K562 (cell line): Measurements from ENCODE around the gene CEMIP2. TPM values are rescaled to one million over a fixed set of nuclear protein-coding genes. Genes with fewer than 3 reads are reported as not detected.

Experiments
- ATAC-seq: fragments of 200-7000 bp; cut with Tn5 transposase; 3 replicates; pipeline ENCODE4 v1.9.1; 2020; ENCODE audit warnings: moderate library complexity
- BruUV-seq: library from RNA; stranded (reverse); fragments of 400-500 nt; replicated peaks from 2 replicates; lab custom pipeline; 2021; lab: Mats Ljungman, UMichigan
- CTCF ChIA-PET: fragments of 300-600 bp; formaldehyde crosslinking; extraction: SDS; loops from one replicate; lab custom pipeline; 2021; ENCODE audit warnings: low intra/inter-chr PET ratio; lab: Yijun Ruan, JAX
- POLR2A ChIA-PET: fragments of 300-600, 350-650 bp; sonication (Branson Sonifier 250); formaldehyde crosslinking; extraction: SDS; loops from one replicate; lab custom pipeline; 2021; ENCODE audit warnings: antibody characterized with exemption, inconsistent platforms; lab: Yijun Ruan, JAX
- DNase-seq, 4 experiments: peaks; one replicate each; pipeline versions ENCODE4 v3.0.0 to v3.0.0-alpha.2; 2011 to 2018; ENCODE audit warnings: low spot score in 3 of 4, mixed read lengths in 3 of 4; ENCODE audit errors: extremely low read depth in 1 of 4
- FAIRE-seq: peaks from 2 replicates; lab custom pipeline; 2011; peaks lifted over from hg19 to GRCh38; lab: Jason Lieb, UNC
- H2AFZ ChIP-seq: 2 replicates; pipeline ENCODE4 v1.6.0; 2011; ENCODE audit warnings: low read depth, low read length, control low read depth, inconsistent platforms
- H3K27ac ChIP-seq: fragments of 200-600 bp; 3 replicates; pipeline ENCODE4 v1.8.0; 2011; ENCODE audit warnings: low read depth, mild to moderate bottlenecking, control low read depth, inconsistent platforms, low read length, moderate library complexity, mixed read lengths; ENCODE audit errors: extremely low read depth
- H3K27me3 ChIP-seq, 2 experiments: fragments of 300-600 bp in 1 of 2; 2 replicates in 1 of 2; 3 replicates in 1 of 2; pipeline versions ENCODE4 v1.6.0 to v1.8.0; 2011; ENCODE audit warnings: inconsistent platforms in 2 of 2, low read length in 2 of 2, mild to moderate bottlenecking in 1 of 2, mixed read lengths in 1 of 2, moderate library complexity in 1 of 2; ENCODE audit not compliant: control insufficient read depth in 2 of 2, insufficient read depth in 2 of 2
- H3K36me3 ChIP-seq: fragments of 300-600 bp; 3 replicates; pipeline ENCODE4 v1.8.0; 2011; ENCODE audit warnings: mild to moderate bottlenecking, low read length, inconsistent platforms; ENCODE audit not compliant: control insufficient read depth, insufficient read depth
- H3K4me1 ChIP-seq, 2 experiments: fragments of 200-600 bp in 1 of 2; replicated peaks in 1 of 2; 2 replicates in 1 of 2; 3 replicates in 1 of 2; pipeline versions ENCODE4 v1.5.1 to v1.8.0; 2011; ENCODE audit warnings: inconsistent platforms in 2 of 2, low read length in 2 of 2, mild to moderate bottlenecking in 1 of 2, mixed read lengths in 1 of 2, moderate library complexity in 1 of 2; ENCODE audit not compliant: control insufficient read depth in 2 of 2, insufficient read depth in 2 of 2
- H3K4me2 ChIP-seq: 2 replicates; pipeline ENCODE4 v1.6.1; 2011; ENCODE audit warnings: low read length, control low read depth, inconsistent platforms, mixed read lengths; ENCODE audit not compliant: insufficient read depth
- H3K4me3 ChIP-seq: fragments of 200-600 bp; sonication (generic), shearing (Covaris generic); 2 replicates; pipeline ENCODE4 v1.5.1; 2016; ENCODE audit warnings: control low read depth, inconsistent platforms
- H3K79me2 ChIP-seq: fragments of 200-600 bp; 3 replicates; pipeline ENCODE4 v1.8.0; 2011; ENCODE audit warnings: low read length, inconsistent platforms; ENCODE audit not compliant: control insufficient read depth, insufficient read depth
- H3K9ac ChIP-seq, 2 experiments: 2 replicates each; pipeline versions ENCODE4 v1.6.0 to v1.6.1; 2011; ENCODE audit warnings: low read depth in 2 of 2, low read length in 2 of 2, control low read depth in 1 of 2, inconsistent platforms in 1 of 2, mild to moderate bottlenecking in 1 of 2, mixed read lengths in 1 of 2; ENCODE audit not compliant: insufficient read depth in 1 of 2
- H3K9me1 ChIP-seq: one replicate; pipeline ENCODE4 v1.6.0; 2011; ENCODE audit warnings: inconsistent platforms, mild to moderate bottlenecking, low read length, moderate library complexity; ENCODE audit not compliant: control insufficient read depth, insufficient read depth
- H3K9me3 ChIP-seq: replicated peaks from 2 replicates; pipeline ENCODE4 v1.5.1; 2011; ENCODE audit warnings: low read depth, low read length, inconsistent platforms; ENCODE audit not compliant: control insufficient read depth, insufficient read depth
- H4K20me1 ChIP-seq: replicated peaks from 2 replicates; pipeline ENCODE4 v1.6.1; 2011; ENCODE audit warnings: low read length, inconsistent platforms, mixed read lengths; ENCODE audit not compliant: control insufficient read depth, insufficient read depth
- CLOCK ChIP-seq: fragments of 250-450 bp; sonication (Bioruptor Pico); IDR thresholded peaks from 2 replicates; pipeline ENCODE4 v1.4.0; 2020; ENCODE audit warnings: mild to moderate bottlenecking, moderate library complexity, borderline replicate concordance
- ELK1 ChIP-seq: sonication (generic); formaldehyde crosslinking; IDR thresholded peaks from 2 replicates; pipeline ENCODE4 v1.8.1; 2022; ENCODE audit warnings: missing genetic modification reagents
- GATAD2B ChIP-seq: fragments of 450-650 bp; IDR thresholded peaks from 2 replicates; pipeline ENCODE4 v1.6.1; 2017; ENCODE audit warnings: mild to moderate bottlenecking, borderline replicate concordance
- ZBTB49 ChIP-seq: sonication (generic); formaldehyde crosslinking; IDR thresholded peaks from 2 replicates; pipeline ENCODE4 v1.8.0; 2022; ENCODE audit warnings: missing genetic modification reagents, mild to moderate bottlenecking, borderline replicate concordance
- WGBS: fragments of 100-300 bp; shearing (Covaris generic); methylation state at CpG from one replicate; pipeline ENCODE4 v1.1.6; 2016; ENCODE audit warnings: low coverage, mixed read lengths; ENCODE audit not compliant: insufficient coverage; ENCODE audit errors: missing lambda C conversion rate; 5-methylcytosine and 5-hydroxymethylcytosine counted together
- in situ Hi-C: fragments of 300-500 bp; cut with MboI; formaldehyde crosslinking; loops from 4 replicates; pipeline ENCODE4 v1.15.0; 2018; ENCODE audit warnings: inconsistent platforms, mixed read lengths
- intact Hi-C: fragments of 100-400 bp; cut with micrococcal nuclease; formaldehyde crosslinking; loops from 2 replicates; pipeline ENCODE4 v1.14.2; 2022
- polyA plus RNA-seq, 8 experiments: library from polyadenylated mRNA; depleted of rRNA in 4 of 8; stranded (reverse) in 5 of 8; unstranded in 3 of 8; fragments of >200 nt; fragmentation: Nextera tagmentation in 2 of 8; fragmentation: Illumina TruSeq in 1 of 8; extraction: Ambion mirVana in 2 of 8; extraction: Trizol in 1 of 8; gene quantifications; 2 replicates each; pipeline versions ENCODE4 v1.2.1 to v1.2.3, GENCODE V29; 2011 to 2014; ENCODE audit warnings: inconsistent platforms in 1 of 8, missing spikeins in 1 of 8
- total RNA-seq, 7 experiments: library from RNA; depleted of rRNA in 6 of 7; stranded (reverse); fragments of >200 nt in 6 of 7; fragmentation: Illumina TruSeq in 2 of 7; extraction: Trizol in 2 of 7; gene quantifications; 2 replicates each; pipeline versions ENCODE4 v1.2.1 to v1.2.3, GENCODE V29; 2011 to 2021; ENCODE audit warnings: low replicate concordance in 1 of 7

Gene CEMIP2
- total and polyA plus RNA-seq, 9 of the 15 experiments (the other 6 are each of a cell fraction or from before 2014, with no cell fraction given), result 5.4 to 29.9 (median 14.2) TPM

- no peak for TF ChIP-seq ZBTB49
- TF ChIP-seq GATAD2B, result no peak
- no peak for TF ChIP-seq ELK1
These were observed 23.6 kb upstream of the CEMIP2 start (continued) for GRCh38 chr9:71791875-71792274.

- H3K9me3 ChIP-seq, result no peaks in the 10 kb centered on the region
- POLR2A ChIA-PET, result no interaction called here
- no peak overlapping the region for H3K4me3 ChIP-seq
- H3K79me2 ChIP-seq, result no peaks in the 10 kb centered on the region
- ATAC-seq, result no peak
- H3K36me3 ChIP-seq, result no peaks in the 10 kb centered on the region
- H3K27me3 ChIP-seq, result peaks cover 0 to 2% of the 10 kb centered on the region in 2 experiments; a peak in 2 of 5 replicates
- H3K9me1 ChIP-seq, result no peaks in the 10 kb centered on the region
- H2AFZ ChIP-seq, result no peak overlapping the region
- FAIRE-seq, result no peak
- intact Hi-C loops (no loop called here), in situ Hi-C loops (no loop called here)
- no peaks in the 10 kb centered on the region for H4K20me1 ChIP-seq
- TF ChIP-seq CLOCK (CRISPR knock-in tag), result no peak
- CTCF ChIA-PET, result no interaction called here
- WGBS, result 0% methylated on average over 1 of the region's 1 CpG
- H3K27ac ChIP-seq, result no peak overlapping the region
- H3K4me2 ChIP-seq, result no peak overlapping the region
- H3K9ac ChIP-seq, result no peak overlapping the region
- no TSS peak for BruUV-seq
- H3K4me1 ChIP-seq, result no peaks in the 10 kb centered on the region
- DNase-seq, result no peak
These were observed 22.0 kb upstream of the CEMIP2 start for GRCh38 chr9:71790296-71790695.
